ENCODE data around the gene GPS1.

DNA sequence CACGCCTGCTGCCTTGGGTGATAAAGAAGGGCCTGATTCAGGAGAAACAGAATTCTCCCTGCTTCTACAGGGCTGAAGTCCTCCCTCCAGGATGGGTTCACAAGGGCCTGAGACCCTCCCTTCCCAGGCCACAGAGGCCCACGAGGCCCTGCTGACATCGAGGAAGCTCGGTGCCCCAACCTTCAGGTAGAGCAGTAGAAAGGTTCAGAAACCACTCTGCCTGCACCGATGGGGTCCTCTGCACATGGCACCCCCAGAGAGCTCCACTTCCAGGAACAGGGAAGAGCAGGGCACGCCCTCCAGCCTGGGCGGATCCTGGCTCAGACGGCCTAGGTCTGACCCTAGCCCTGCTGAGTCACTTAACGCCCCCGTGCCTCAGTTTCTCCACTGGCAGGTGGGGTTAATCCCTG is 29.8 kb upstream of the GPS1 start:
- TF ChIP-seq GATA2 (IDR thresholded peaks at IDR 0.05; ENCODE audit: low read depth, low read length) = no peak
- no peak for TF ChIP-seq GATA3 (IDR thresholded peaks at IDR 0.05; ENCODE audit: low read depth, low read length)
